IMR-90 (cell line): Measurements from ENCODE around the gene POU2F2. TPM values are rescaled to one million over a fixed set of nuclear protein-coding genes. Genes with fewer than 3 reads are reported as not detected.

Experiments used
- ATAC-seq: fragments of 200-7000 bp; cut with Tn5 transposase; 2 replicates; pipeline ENCODE4 v1.9.1; 2020; ENCODE audit warnings: low read depth, mild to moderate bottlenecking, moderate library complexity
- BruUV-seq: library from RNA; stranded (reverse); fragments of 400-500 nt; replicated peaks from 2 replicates; lab custom pipeline; 2021; lab: Mats Ljungman, UMichigan
- CTCF ChIA-PET: fragments of 300-600 bp; formaldehyde crosslinking; extraction: SDS; loops from one replicate; lab custom pipeline; 2021; ENCODE audit warnings: antibody characterized with exemption; lab: Yijun Ruan, JAX
- POLR2A ChIA-PET: fragments of 300-600 bp; sonication (Branson Sonifier 250); formaldehyde crosslinking; loops from one replicate; lab custom pipeline; 2022; ENCODE audit warnings: antibody characterized with exemption; ENCODE audit not compliant: unreplicated experiment; lab: Charles Lee
- DNase-seq: peaks from one replicate; pipeline ENCODE4 v3.0.0; 2013
- H2AFZ ChIP-seq: replicated peaks from 2 replicates; pipeline ENCODE3; 2013; ENCODE audit warnings: low read length, mild to moderate bottlenecking; ENCODE audit not compliant: poor library complexity
- H2AK5ac ChIP-seq: 2 replicates; pipeline ENCODE4 v1.6.1; 2013; ENCODE audit warnings: low read depth, low read length, inconsistent platforms
- H2AK9ac ChIP-seq: replicated peaks from 2 replicates; pipeline ENCODE3; 2013; ENCODE audit warnings: mild to moderate bottlenecking, low read depth, low read length, moderate library complexity; ENCODE audit not compliant: poor library complexity
- H2BK120ac ChIP-seq: 2 replicates; pipeline ENCODE4 v1.6.1; 2013; ENCODE audit warnings: low read depth, low read length, inconsistent platforms
- H2BK15ac ChIP-seq: 3 replicates; pipeline ENCODE4 v1.6.1; 2013; ENCODE audit warnings: low read depth, low read length, inconsistent platforms
- H2BK20ac ChIP-seq: 2 replicates; pipeline ENCODE4 v1.6.1; 2013; ENCODE audit warnings: low read depth, mild to moderate bottlenecking, inconsistent platforms, low read length, moderate library complexity
- H2BK5ac ChIP-seq: 2 replicates; pipeline ENCODE4 v1.6.1; 2013; ENCODE audit warnings: mild to moderate bottlenecking, low read depth, low read length, inconsistent platforms; ENCODE audit not compliant: poor library complexity, severe bottlenecking
- H3K14ac ChIP-seq: replicated peaks from 2 replicates; pipeline ENCODE4 v1.6.1; 2013; ENCODE audit warnings: low read depth, low read length, inconsistent platforms
- H3K18ac ChIP-seq: 2 replicates; pipeline ENCODE4 v1.6.1; 2013; ENCODE audit warnings: low read depth, low read length, control low read depth
- H3K23ac ChIP-seq: 2 replicates; pipeline ENCODE4 v1.6.1; 2013; ENCODE audit warnings: low read depth, low read length, inconsistent platforms
- H3K27ac ChIP-seq: 2 replicates; pipeline ENCODE4 v1.5.1; 2013; ENCODE audit warnings: mild to moderate bottlenecking, control low read depth, low read length; ENCODE audit not compliant: insufficient read depth
- H3K27me3 ChIP-seq: 2 replicates; pipeline ENCODE4 v1.6.1; 2013; ENCODE audit warnings: low read length; ENCODE audit not compliant: control insufficient read depth, insufficient read depth
- H3K36me3 ChIP-seq: 2 replicates; pipeline ENCODE4 v1.6.1; 2013; ENCODE audit warnings: low read length, mixed read lengths; ENCODE audit not compliant: control insufficient read depth, insufficient read depth
- H3K4ac ChIP-seq: 2 replicates; pipeline ENCODE4 v1.6.1; 2013; ENCODE audit warnings: low read depth, low read length, inconsistent platforms
- H3K4me1 ChIP-seq: 2 replicates; pipeline ENCODE4 v1.6.1; 2013; ENCODE audit warnings: low read length, mixed read lengths; ENCODE audit not compliant: control insufficient read depth, insufficient read depth
- H3K4me2 ChIP-seq: 2 replicates; pipeline ENCODE4 v1.6.1; 2013; ENCODE audit warnings: low read depth, mild to moderate bottlenecking, control low read depth, low read length, moderate library complexity
- H3K4me3 ChIP-seq: 2 replicates; pipeline ENCODE4 v1.5.1; 2013; ENCODE audit warnings: low read depth, mild to moderate bottlenecking, control low read depth, low read length, moderate library complexity; ENCODE audit not compliant: insufficient read depth
- H3K56ac ChIP-seq: 2 replicates; pipeline ENCODE4 v1.6.1; 2013; ENCODE audit warnings: low read length, inconsistent platforms; ENCODE audit not compliant: insufficient read depth; ENCODE audit errors: extremely low read depth
- H3K79me1 ChIP-seq, 2 experiments: 2 replicates each; pipeline ENCODE4 v1.6.1; 2013; ENCODE audit warnings: low read length in 2 of 2, inconsistent platforms in 1 of 2, low read depth in 1 of 2
- H3K9ac ChIP-seq: 2 replicates; pipeline ENCODE4 v1.6.1; 2013; ENCODE audit warnings: low read depth, low read length, control low read depth
- H3K9me1 ChIP-seq: 2 replicates; pipeline ENCODE4 v1.6.1; 2013; ENCODE audit warnings: low read length, inconsistent platforms; ENCODE audit not compliant: insufficient read depth
- H3K9me3 ChIP-seq: 2 replicates; pipeline ENCODE4 v1.6.1; 2013; ENCODE audit warnings: low read length; ENCODE audit not compliant: control insufficient read depth, insufficient read depth
- H4K20me1 ChIP-seq: 2 replicates; pipeline ENCODE4 v1.6.1; 2013; ENCODE audit warnings: low read length, inconsistent platforms; ENCODE audit not compliant: insufficient read depth
- H4K5ac ChIP-seq: 2 replicates; pipeline ENCODE4 v1.6.1; 2013; ENCODE audit warnings: mild to moderate bottlenecking, low read depth, low read length, control low read depth
- H4K8ac ChIP-seq, 2 experiments: 2 replicates each; pipeline ENCODE4 v1.6.1; 2013; ENCODE audit warnings: low read depth in 2 of 2, low read length in 2 of 2, control low read depth in 1 of 2, inconsistent platforms in 1 of 2
- H4K91ac ChIP-seq: 2 replicates; pipeline ENCODE4 v1.6.1; 2013; ENCODE audit warnings: low read depth, low read length, inconsistent platforms; ENCODE audit not compliant: insufficient read depth
- BHLHE40 ChIP-seq: fragments of 150-350 bp; IDR thresholded peaks from 2 replicates; pipeline ENCODE4 v1.6.1; 2016; ENCODE audit warnings: mild to moderate bottlenecking, low read depth, low read length
- CEBPB ChIP-seq: IDR thresholded peaks from 2 replicates; pipeline ENCODE4 v1.6.1; 2012; ENCODE audit warnings: low read depth, low read length, improper control_type of control experiment
- CHD1 ChIP-seq: IDR thresholded peaks from 2 replicates; pipeline ENCODE4 v1.6.1; 2012; ENCODE audit warnings: low read depth, low read length, improper control_type of control experiment
- FOS ChIP-seq: fragments of 150-350 bp; IDR thresholded peaks from 2 replicates; pipeline ENCODE4 v1.6.1; 2016; ENCODE audit warnings: low read depth, low read length
- MAFK ChIP-seq: IDR thresholded peaks from 2 replicates; pipeline ENCODE4 v1.6.1; 2012; ENCODE audit warnings: low read depth, low read length, improper control_type of control experiment
- MAZ ChIP-seq: IDR thresholded peaks from 2 replicates; pipeline ENCODE4 v1.6.1; 2012; ENCODE audit warnings: low read depth, mild to moderate bottlenecking, low read length, improper control_type of control experiment, moderate library complexity, borderline replicate concordance
- MXI1 ChIP-seq: IDR thresholded peaks from 2 replicates; pipeline ENCODE4 v1.6.1; 2012; ENCODE audit warnings: low read depth, mild to moderate bottlenecking, low read length, moderate library complexity, borderline replicate concordance
- NFE2L2 ChIP-seq: fragments of 150-350 bp; IDR thresholded peaks from 2 replicates; pipeline ENCODE4 v1.6.1; 2016; ENCODE audit warnings: low read depth, mild to moderate bottlenecking, low read length
- POLR2A ChIP-seq: IDR thresholded peaks from 2 replicates; pipeline ENCODE4 v1.6.1; 2012; ENCODE audit warnings: mild to moderate bottlenecking, low read depth, low read length
- RAD21 ChIP-seq: IDR thresholded peaks from 2 replicates; pipeline ENCODE4 v1.6.1; 2012; ENCODE audit warnings: low read length, improper control_type of control experiment
- RCOR1 ChIP-seq: IDR thresholded peaks from 2 replicates; pipeline ENCODE4 v1.6.1; 2012; ENCODE audit warnings: mild to moderate bottlenecking, low read length, improper control_type of control experiment; ENCODE audit not compliant: insufficient replicate concordance
- RFX5 ChIP-seq: IDR thresholded peaks from 2 replicates; pipeline ENCODE4 v1.8.0; 2012; ENCODE audit warnings: low read depth, mild to moderate bottlenecking, low read length, moderate library complexity
- SMC3 ChIP-seq: fragments of 150-350 bp; IDR thresholded peaks from 2 replicates; pipeline ENCODE4 v1.6.1; 2016; ENCODE audit warnings: low read depth, mild to moderate bottlenecking, antibody characterized with exemption, low read length, moderate library complexity
- WGBS, 2 experiments: methylation state at CpG; one replicate each; pipeline versions ENCODE4 v1.1.5 to v1.1.7; 2013; ENCODE audit warnings: missing lambda C conversion rate in 2 of 2; ENCODE audit not compliant: insufficient read length in 1 of 2; ENCODE audit errors: extremely low coverage in 2 of 2; 5-methylcytosine and 5-hydroxymethylcytosine counted together
- dilution Hi-C: fragments of 300-500 bp; cut with HindIII; formaldehyde crosslinking; loops from one replicate; pipeline ENCODE4 v1.14.3; 2018; ENCODE audit warnings: low sequenced_read_pairs; ENCODE audit not compliant: unreplicated experiment
- in situ Hi-C: fragments of 300-500 bp; cut with MboI; formaldehyde crosslinking; loops from 3 replicates; pipeline ENCODE4 v1.14.3; 2019; ENCODE audit warnings: low sequenced_read_pairs, inconsistent platforms, mixed read lengths
- intact Hi-C: fragments of 100-400 bp; cut with micrococcal nuclease; formaldehyde crosslinking; loops from 2 replicates; pipeline ENCODE4 v1.10.0; 2022
- polyA plus RNA-seq, 3 experiments: library from polyadenylated mRNA; depleted of rRNA; stranded (reverse); fragments of >200 nt; gene quantifications; 2 replicates each; pipeline ENCODE4 v1.2.3, GENCODE V29; 2012; ENCODE audit warnings: low replicate concordance in 1 of 3
- total RNA-seq: library from RNA; depleted of rRNA; stranded (reverse); fragments of >200 nt; gene quantifications from 2 replicates; pipeline ENCODE4 v1.2.3, GENCODE V29; 2012
- TF ChIP-seq, protein P1 (sequence below): fragments of 150-350 bp; IDR thresholded peaks from 2 replicates; pipeline ENCODE4 v1.6.1; 2016; ENCODE audit warnings: low read depth, mild to moderate bottlenecking, low read length, moderate library complexity, borderline replicate concordance
- TF ChIP-seq, protein P2 (sequence below): fragments of 150-350 bp; IDR thresholded peaks from 2 replicates; pipeline ENCODE4 v1.6.1; 2017; ENCODE audit warnings: mild to moderate bottlenecking, antibody characterized with exemption, low read length, low read depth
- TF ChIP-seq, protein P3 (sequence below): conservative IDR thresholded peaks from 2 replicates; pipeline ENCODE4 v1.5.1; 2012; ENCODE audit warnings: mild to moderate bottlenecking, low read depth, low read length, improper control_type of control experiment

POU2F2 gene
- total and polyA plus RNA-seq, 2 of the 4 experiments (the other 2 are of a cell fraction), result 0.54 to 5.0 TPM

DNA sequence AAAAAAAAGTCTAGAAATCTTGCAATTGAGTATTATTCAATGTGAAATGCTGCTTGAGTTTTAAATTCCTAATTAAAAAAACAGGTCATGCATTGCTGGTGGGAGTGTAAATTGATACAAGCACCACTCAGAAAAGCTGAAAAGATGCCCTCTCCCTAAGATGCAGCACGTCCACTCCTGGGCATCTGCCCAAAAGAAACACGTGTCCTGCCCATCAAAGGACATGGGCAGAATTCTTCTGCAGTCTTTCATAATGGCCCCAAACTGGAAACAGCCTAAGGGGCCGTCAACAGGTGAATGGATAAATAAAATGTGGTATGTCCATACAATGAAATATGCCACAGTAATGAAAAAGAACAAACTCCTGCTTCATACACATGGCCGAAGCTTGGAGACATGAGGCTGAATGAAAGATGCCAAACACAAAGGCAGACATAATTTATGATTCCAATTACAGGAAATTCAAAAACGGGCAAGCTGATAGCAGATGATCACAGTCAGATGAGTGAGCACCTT lies 7.8 kb downstream of the POU2F2 start:
- no peak overlapping the region for H3K4me2 ChIP-seq
- intact Hi-C loops, result no loop called here
- H3K14ac ChIP-seq, result no peak overlapping the region
- no peak overlapping the region for H3K56ac ChIP-seq
- WGBS, 2 experiments, result no CpG with 5 or more reads among the region's 5 CpGs
- TF ChIP-seq RCOR1 (no peak), MAZ (no peak), RFX5 (no peak), CHD1 (no peak), CEBPB (no peak), NFE2L2 (no peak), POLR2A (no peak), MAFK (no peak), RAD21 (no peak), FOS (no peak), SMC3 (no peak), MXI1 (no peak), BHLHE40 (no peak)
- TF ChIP-seq, protein P1, sequence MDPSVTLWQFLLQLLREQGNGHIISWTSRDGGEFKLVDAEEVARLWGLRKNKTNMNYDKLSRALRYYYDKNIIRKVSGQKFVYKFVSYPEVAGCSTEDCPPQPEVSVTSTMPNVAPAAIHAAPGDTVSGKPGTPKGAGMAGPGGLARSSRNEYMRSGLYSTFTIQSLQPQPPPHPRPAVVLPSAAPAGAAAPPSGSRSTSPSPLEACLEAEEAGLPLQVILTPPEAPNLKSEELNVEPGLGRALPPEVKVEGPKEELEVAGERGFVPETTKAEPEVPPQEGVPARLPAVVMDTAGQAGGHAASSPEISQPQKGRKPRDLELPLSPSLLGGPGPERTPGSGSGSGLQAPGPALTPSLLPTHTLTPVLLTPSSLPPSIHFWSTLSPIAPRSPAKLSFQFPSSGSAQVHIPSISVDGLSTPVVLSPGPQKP, result no peak
- TF ChIP-seq, protein P2, sequence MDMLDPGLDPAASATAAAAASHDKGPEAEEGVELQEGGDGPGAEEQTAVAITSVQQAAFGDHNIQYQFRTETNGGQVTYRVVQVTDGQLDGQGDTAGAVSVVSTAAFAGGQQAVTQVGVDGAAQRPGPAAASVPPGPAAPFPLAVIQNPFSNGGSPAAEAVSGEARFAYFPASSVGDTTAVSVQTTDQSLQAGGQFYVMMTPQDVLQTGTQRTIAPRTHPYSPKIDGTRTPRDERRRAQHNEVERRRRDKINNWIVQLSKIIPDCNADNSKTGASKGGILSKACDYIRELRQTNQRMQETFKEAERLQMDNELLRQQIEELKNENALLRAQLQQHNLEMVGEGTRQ, result no peak
- TF ChIP-seq, protein P3, sequence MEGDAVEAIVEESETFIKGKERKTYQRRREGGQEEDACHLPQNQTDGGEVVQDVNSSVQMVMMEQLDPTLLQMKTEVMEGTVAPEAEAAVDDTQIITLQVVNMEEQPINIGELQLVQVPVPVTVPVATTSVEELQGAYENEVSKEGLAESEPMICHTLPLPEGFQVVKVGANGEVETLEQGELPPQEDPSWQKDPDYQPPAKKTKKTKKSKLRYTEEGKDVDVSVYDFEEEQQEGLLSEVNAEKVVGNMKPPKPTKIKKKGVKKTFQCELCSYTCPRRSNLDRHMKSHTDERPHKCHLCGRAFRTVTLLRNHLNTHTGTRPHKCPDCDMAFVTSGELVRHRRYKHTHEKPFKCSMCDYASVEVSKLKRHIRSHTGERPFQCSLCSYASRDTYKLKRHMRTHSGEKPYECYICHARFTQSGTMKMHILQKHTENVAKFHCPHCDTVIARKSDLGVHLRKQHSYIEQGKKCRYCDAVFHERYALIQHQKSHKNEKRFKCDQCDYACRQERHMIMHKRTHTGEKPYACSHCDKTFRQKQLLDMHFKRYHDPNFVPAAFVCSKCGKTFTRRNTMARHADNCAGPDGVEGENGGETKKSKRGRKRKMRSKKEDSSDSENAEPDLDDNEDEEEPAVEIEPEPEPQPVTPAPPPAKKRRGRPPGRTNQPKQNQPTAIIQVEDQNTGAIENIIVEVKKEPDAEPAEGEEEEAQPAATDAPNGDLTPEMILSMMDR, result no peak
- H2BK120ac ChIP-seq, result no peak overlapping the region
- H2AFZ ChIP-seq, result no peak overlapping the region
- H3K27ac ChIP-seq, result no peak overlapping the region
- H2AK9ac ChIP-seq, result no peak overlapping the region
- H2AK5ac ChIP-seq, result no peak overlapping the region
- no peak overlapping the region for H3K4ac ChIP-seq
- H3K9ac ChIP-seq, result no peak overlapping the region
- no peak overlapping the region for H4K8ac ChIP-seq
- H3K4me1 ChIP-seq, result peaks cover 15% of the 10 kb centered on the region
- ATAC-seq, result no peak
- POLR2A ChIA-PET, result interaction anchor here (0.6 kb wide), 2 partner anchors 115 to 760 kb away, joined by 4 to 7 read pairs; partner anchors contain the start of gene B9D2
- no peaks in the 10 kb centered on the region for H3K36me3 ChIP-seq
- H4K91ac ChIP-seq, result no peak overlapping the region
- no peak overlapping the region for H4K5ac ChIP-seq
- H3K4me3 ChIP-seq, result no peak overlapping the region
- no peak overlapping the region for H2BK15ac ChIP-seq
- no peaks in the 10 kb centered on the region for H4K20me1 ChIP-seq
- H3K18ac ChIP-seq, result no peak overlapping the region
- H3K9me3 ChIP-seq, result no peaks in the 10 kb centered on the region
- no peak overlapping the region for H2BK5ac ChIP-seq
- H3K23ac ChIP-seq, result no peak overlapping the region
- no TSS peak for BruUV-seq
- no peak for DNase-seq
- H3K9me1 ChIP-seq, result peaks cover 19% of the 10 kb centered on the region
- CTCF ChIA-PET, result interaction anchor here (0.6 to 1.6 kb wide), 4 partner anchors 11 to 284 kb away, joined by 3 to 6 read pairs (median 3); no protein-coding TSS in a partner anchor
- dilution Hi-C loops, result no loop called here
- H2BK20ac ChIP-seq, result no peak overlapping the region
- H3K79me1 ChIP-seq, result peaks cover 0 to 24% of the 10 kb centered on the region in 2 experiments; a peak in 2 of 4 replicates
- H3K27me3 ChIP-seq, result no peaks in the 10 kb centered on the region
- in situ Hi-C loops, result no loop called here
